ENCODE data around the gene DHPS.

- TF ChIP-seq, protein P1, sequence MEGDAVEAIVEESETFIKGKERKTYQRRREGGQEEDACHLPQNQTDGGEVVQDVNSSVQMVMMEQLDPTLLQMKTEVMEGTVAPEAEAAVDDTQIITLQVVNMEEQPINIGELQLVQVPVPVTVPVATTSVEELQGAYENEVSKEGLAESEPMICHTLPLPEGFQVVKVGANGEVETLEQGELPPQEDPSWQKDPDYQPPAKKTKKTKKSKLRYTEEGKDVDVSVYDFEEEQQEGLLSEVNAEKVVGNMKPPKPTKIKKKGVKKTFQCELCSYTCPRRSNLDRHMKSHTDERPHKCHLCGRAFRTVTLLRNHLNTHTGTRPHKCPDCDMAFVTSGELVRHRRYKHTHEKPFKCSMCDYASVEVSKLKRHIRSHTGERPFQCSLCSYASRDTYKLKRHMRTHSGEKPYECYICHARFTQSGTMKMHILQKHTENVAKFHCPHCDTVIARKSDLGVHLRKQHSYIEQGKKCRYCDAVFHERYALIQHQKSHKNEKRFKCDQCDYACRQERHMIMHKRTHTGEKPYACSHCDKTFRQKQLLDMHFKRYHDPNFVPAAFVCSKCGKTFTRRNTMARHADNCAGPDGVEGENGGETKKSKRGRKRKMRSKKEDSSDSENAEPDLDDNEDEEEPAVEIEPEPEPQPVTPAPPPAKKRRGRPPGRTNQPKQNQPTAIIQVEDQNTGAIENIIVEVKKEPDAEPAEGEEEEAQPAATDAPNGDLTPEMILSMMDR (IDR thresholded peaks at IDR 0.05): no peak
- no peak for TF ChIP-seq POLR2AphosphoS5 (IDR thresholded peaks at IDR 0.05)
Observed at GRCh38 chr19:12720296-12720695, 38.6 kb upstream of the DHPS start.

Measured in transverse colon (tissue), 4 donors.